Spleen (tissue), 11 donors: ENCODE data around the gene KCNQ5. TPM values are rescaled to one million over a fixed set of nuclear protein-coding genes. Genes with fewer than 3 reads are reported as not detected.

Source experiments
- DNase-seq: peaks from one replicate; pipeline ENCODE4 v3.0.0-alpha.2; 2020
- H3K27ac ChIP-seq, 8 donors: fragments of 200-600 bp; sonication (generic) in 7 of 8; 1 replicate in 4 of 8; 2 replicates in 4 of 8; pipeline versions ENCODE4 v1.5.0 to v1.8.0; 2016 to 2021; ENCODE audit warnings: inconsistent platforms in 4 of 8, mild to moderate bottlenecking in 4 of 8, moderate library complexity in 1 of 8
- H3K27me3 ChIP-seq, 7 donors: fragments of 200-600 bp; sonication (generic) in 6 of 7; replicated peaks in 1 of 7; 1 replicate in 4 of 7; 2 replicates in 3 of 7; pipeline versions ENCODE4 v1.5.0 to v1.8.0; 2016 to 2021; ENCODE audit warnings: inconsistent platforms in 3 of 7, mild to moderate bottlenecking in 1 of 7
- H3K36me3 ChIP-seq, 6 donors: fragments of 200-600 bp; sonication (generic) in 5 of 6; 1 replicate in 4 of 6; 2 replicates in 2 of 6; pipeline versions ENCODE4 v1.5.0 to v1.8.0; 2016 to 2021; ENCODE audit warnings: inconsistent platforms in 2 of 6
- H3K4me1 ChIP-seq, 6 donors: fragments of 200-600 bp; sonication (generic) in 5 of 6; 1 replicate in 3 of 6; 2 replicates in 3 of 6; pipeline versions ENCODE4 v1.5.0 to v1.8.0; 2016 to 2021; ENCODE audit warnings: inconsistent platforms in 3 of 6
- H3K4me3 ChIP-seq, 8 donors: fragments of 200-600 bp; sonication (generic) in 7 of 8; 1 replicate in 4 of 8; 2 replicates in 4 of 8; pipeline versions ENCODE4 v1.5.0 to v1.8.0; 2016 to 2021; ENCODE audit warnings: inconsistent platforms in 4 of 8, mild to moderate bottlenecking in 4 of 8, moderate library complexity in 2 of 8
- H3K9me3 ChIP-seq, 8 donors: fragments of 200-600 bp; sonication (generic) in 7 of 8; 1 replicate in 4 of 8; 2 replicates in 4 of 8; pipeline versions ENCODE4 v1.5.0 to v1.8.0; 2016 to 2021; ENCODE audit warnings: inconsistent platforms in 4 of 8
- POLR2A ChIP-seq, 3 donors: fragments of 450-650 bp; IDR thresholded peaks; one replicate each; pipeline ENCODE4 v1.5.1; 2017; ENCODE audit warnings: antibody characterized with exemption in 3 of 3, mild to moderate bottlenecking in 1 of 3
- POLR2AphosphoS5 ChIP-seq, 3 donors: sonication (generic); formaldehyde crosslinking; IDR thresholded peaks; one replicate each; pipeline ENCODE4 v1.5.1; 2017; ENCODE audit warnings: antibody characterized with exemption in 3 of 3
- WGBS, 5 donors: extraction: QIAGEN DNeasy Blood & Tissue Kit in 3 of 5; methylation state at CpG; one replicate each; pipeline versions ENCODE4 v1.1.5 to v1.1.7; 2013 to 2018; 5-methylcytosine and 5-hydroxymethylcytosine counted together
- intact Hi-C: fragments of 100-400 bp; cut with DNase I; formaldehyde crosslinking; loops from one replicate; pipeline ENCODE4 v1.15.0; 2023; ENCODE audit warnings: low total_unique reads
- polyA plus RNA-seq, 3 donors: library from polyadenylated mRNA; stranded (reverse); fragments of 200-250 nt; gene quantifications; one replicate each; pipeline ENCODE4 v1.2.1, GENCODE V29; 2013
- total RNA-seq, 7 donors: library from RNA; depleted of rRNA in 3 of 7; stranded (reverse); fragments of >200 nt in 3 of 7; fragmentation: NEBNext Ultra II Directional in 4 of 7; extraction: Animal tissue kit (Norgen Biotek cat#: 25700) in 4 of 7; gene quantifications; one replicate each; pipeline versions ENCODE4 v1.1.0 to v1.2.1, GENCODE V29; 2016 to 2021
- TF ChIP-seq, protein P1 (sequence below), 11 experiments: fragments of 200-600 bp in 7 of 11; fragments of 450-650 bp in 4 of 11; sonication (generic) in 4 of 11; IDR thresholded peaks in 8 of 11; conservative IDR thresholded peaks in 3 of 11; 1 replicate in 7 of 11; 2 replicates in 4 of 11; pipeline versions ENCODE4 v1.4.0 to v1.8.0; 2016 to 2021; ENCODE audit warnings: antibody characterized with exemption in 11 of 11, inconsistent platforms in 4 of 11, mild to moderate bottlenecking in 1 of 11
- donor health status: healthy with polysubstance abuse.
- donor health status: DM: no; HTN: no; CAD: no; lungs with moderate emphysema.
- donor health status: DM: no; HTN: no; CAD: no.
- donor health status: Bipolar disorder and iron deficiency.
- donor health status: healthy.
- donor health status: DM: no; HTN: no; CAD: no.
- donor health status: DM: yes; HTN: yes; CAD: no.

Gene KCNQ5
- total and polyA plus RNA-seq, 10 donors: 1.3 to 8.7 (median 4.4) TPM

DNA sequence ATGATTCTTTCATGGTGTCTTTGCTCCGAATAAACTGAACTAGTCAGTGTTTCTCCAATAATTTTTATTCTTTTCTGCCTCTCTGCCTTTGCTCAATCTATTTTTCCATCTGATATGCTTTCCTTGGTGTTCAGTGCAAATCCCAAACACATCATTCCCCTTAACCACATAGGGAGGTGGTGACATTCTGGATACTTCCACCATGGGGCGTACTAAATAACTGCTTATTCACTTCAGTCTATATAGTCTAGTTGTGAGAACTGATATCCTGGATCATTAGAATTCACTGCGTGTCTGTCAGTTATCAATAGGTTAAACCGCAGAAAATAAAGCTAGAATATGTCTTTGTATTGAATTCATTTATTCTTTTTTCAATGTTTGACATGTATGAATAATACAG is 83.1 kb downstream of the KCNQ5 start:
- WGBS, 5 donors: 75 to 91% (median 90%) methylated on average over 4 of the region's 4 CpGs
- H3K27ac ChIP-seq: no peak overlapping the region
- intact Hi-C loops: no loop called here
- TF ChIP-seq, protein P1, sequence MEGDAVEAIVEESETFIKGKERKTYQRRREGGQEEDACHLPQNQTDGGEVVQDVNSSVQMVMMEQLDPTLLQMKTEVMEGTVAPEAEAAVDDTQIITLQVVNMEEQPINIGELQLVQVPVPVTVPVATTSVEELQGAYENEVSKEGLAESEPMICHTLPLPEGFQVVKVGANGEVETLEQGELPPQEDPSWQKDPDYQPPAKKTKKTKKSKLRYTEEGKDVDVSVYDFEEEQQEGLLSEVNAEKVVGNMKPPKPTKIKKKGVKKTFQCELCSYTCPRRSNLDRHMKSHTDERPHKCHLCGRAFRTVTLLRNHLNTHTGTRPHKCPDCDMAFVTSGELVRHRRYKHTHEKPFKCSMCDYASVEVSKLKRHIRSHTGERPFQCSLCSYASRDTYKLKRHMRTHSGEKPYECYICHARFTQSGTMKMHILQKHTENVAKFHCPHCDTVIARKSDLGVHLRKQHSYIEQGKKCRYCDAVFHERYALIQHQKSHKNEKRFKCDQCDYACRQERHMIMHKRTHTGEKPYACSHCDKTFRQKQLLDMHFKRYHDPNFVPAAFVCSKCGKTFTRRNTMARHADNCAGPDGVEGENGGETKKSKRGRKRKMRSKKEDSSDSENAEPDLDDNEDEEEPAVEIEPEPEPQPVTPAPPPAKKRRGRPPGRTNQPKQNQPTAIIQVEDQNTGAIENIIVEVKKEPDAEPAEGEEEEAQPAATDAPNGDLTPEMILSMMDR (IDR thresholded peaks at IDR 0.05 in 8 of 11, conservative IDR thresholded peaks at IDR 0.05 in 3 of 11): no peak
- TF ChIP-seq POLR2A (IDR thresholded peaks at IDR 0.05): no peak
- no peak for TF ChIP-seq POLR2AphosphoS5 (IDR thresholded peaks at IDR 0.05)
- H3K9me3 ChIP-seq: peaks cover 0 to 11% (median 3%) of the 10 kb centered on the region in 8 donors
- DNase-seq: no peak
- no peaks in the 10 kb centered on the region for H3K4me1 ChIP-seq
- H3K27me3 ChIP-seq: no peaks in the 10 kb centered on the region
- H3K4me3 ChIP-seq: no peak overlapping the region
- H3K36me3 ChIP-seq: no peaks in the 10 kb centered on the region

GRCh38 chr6:72709431-72709830 is 87.6 kb downstream of the KCNQ5 start:
- intact Hi-C loops: no loop called here
- WGBS, 5 donors: 70 to 94% (median 82%) methylated on average over 1 of the region's 1 CpG
- H3K27ac ChIP-seq: no peak overlapping the region

DNA sequence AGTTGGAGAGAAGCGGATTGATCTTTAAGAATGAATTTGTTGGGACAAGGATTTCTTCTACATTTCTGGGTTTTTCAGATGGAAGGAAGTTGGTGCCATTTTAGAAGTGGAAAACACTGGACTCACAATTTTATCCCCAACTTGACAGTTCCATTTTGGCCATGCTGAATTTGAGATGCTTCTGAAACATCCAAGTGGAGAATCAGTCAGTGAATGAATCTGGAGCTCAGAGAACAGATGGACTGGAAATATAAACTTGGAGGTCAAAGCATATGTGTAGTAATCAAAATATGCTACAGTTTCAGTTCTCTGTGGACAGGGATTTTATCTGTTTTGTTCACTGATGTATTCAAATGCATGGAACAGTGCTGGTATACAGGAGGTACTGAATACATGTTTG is 89.9 kb downstream of the KCNQ5 start:
- Histone ChIP-seq H3K36me3 (no peaks in the 10 kb centered on the region), H3K4me3 (no peak overlapping the region), H3K27ac (no peak overlapping the region), H3K9me3 (peaks cover 0 to 18% (median 11%) of the 10 kb centered on the region in 8 donors), H3K4me1 (no peaks in the 10 kb centered on the region), H3K27me3 (no peaks in the 10 kb centered on the region)
- no peak for DNase-seq
- TF ChIP-seq, protein P1 (IDR thresholded peaks at IDR 0.05 in 8 of 11, conservative IDR thresholded peaks at IDR 0.05 in 3 of 11): no peak
- TF ChIP-seq POLR2A (IDR thresholded peaks at IDR 0.05) (no peak), POLR2AphosphoS5 (IDR thresholded peaks at IDR 0.05) (no peak)
- intact Hi-C loops: no loop called here
- WGBS, 5 donors: 88 to 100% (median 94%) methylated on average over 1 of the region's 1 CpG

More at GRCh38 chr6:72709431-72709830, 87.6 kb downstream of the KCNQ5 start:
- Histone ChIP-seq H3K9me3 (peaks cover 0 to 18% (median 11%) of the 10 kb centered on the region in 8 donors), H3K4me1 (no peaks in the 10 kb centered on the region), H3K36me3 (no peaks in the 10 kb centered on the region), H3K4me3 (no peak overlapping the region), H3K27me3 (no peaks in the 10 kb centered on the region)
- TF ChIP-seq POLR2AphosphoS5 (IDR thresholded peaks at IDR 0.05): no peak
- TF ChIP-seq POLR2A (IDR thresholded peaks at IDR 0.05): no peak
- TF ChIP-seq, protein P1 (IDR thresholded peaks at IDR 0.05 in 8 of 11, conservative IDR thresholded peaks at IDR 0.05 in 3 of 11): no peak
- DNase-seq: no peak

- Histone ChIP-seq H3K36me3 (no peaks in the 10 kb centered on the region), H3K4me3 (no peak overlapping the region), H3K9me3 (peaks cover 0 to 18% (median 11%) of the 10 kb centered on the region in 8 donors), H3K4me1 (no peaks in the 10 kb centered on the region), H3K27ac (no peak overlapping the region), H3K27me3 (no peaks in the 10 kb centered on the region)
- TF ChIP-seq, protein P1 (IDR thresholded peaks at IDR 0.05 in 8 of 11, conservative IDR thresholded peaks at IDR 0.05 in 3 of 11): no peak
- no peak for TF ChIP-seq POLR2A (IDR thresholded peaks at IDR 0.05)
- TF ChIP-seq POLR2AphosphoS5 (IDR thresholded peaks at IDR 0.05): no peak
- DNase-seq: no peak
- intact Hi-C loops: no loop called here
- WGBS, 5 donors: 78 to 91% (median 86%) methylated on average over 6 of the region's 6 CpGs
These were observed 91.0 kb downstream of the KCNQ5 start for GRCh38 chr6:72712910-72713309.
